SU-DHL-6 (cell line): ENCODE measurements around the gene FBXL20.

Experiments used
- CTCF ChIP-seq: fragments of 200-600 bp; sonication (generic); IDR thresholded peaks from one replicate; pipeline ENCODE4 v1.5.1; 2017; ENCODE audit warnings: antibody characterized with exemption, mild to moderate bottlenecking, low read length, moderate library complexity; ENCODE audit not compliant: insufficient read depth, poor library complexity, severe bottlenecking
- EZH2phosphoT487 ChIP-seq: fragments of 200-600 bp; sonication (generic), shearing (Covaris generic); conservative IDR thresholded peaks from 2 replicates; pipeline ENCODE4 v1.6.1; 2018; ENCODE audit warnings: mild to moderate bottlenecking, antibody characterized with exemption, low read length, moderate library complexity, mixed read lengths

- TF ChIP-seq CTCF (no peak), EZH2phosphoT487 (no peak)
Measured at GRCh38 chr17:39270923-39271322, 130.5 kb downstream of the FBXL20 start.
